Right lobe of liver (tissue), 6 donors: ENCODE data around the gene WWC1. TPM values are rescaled to one million over a fixed set of nuclear protein-coding genes. Genes with fewer than 3 reads are reported as not detected.

Experiments used
- ATAC-seq, 4 donors: fragments of 200-7000 bp; cut with Tn5 transposase; one replicate each; pipeline ENCODE4 v1.9.1; 2020; ENCODE audit warnings: mild to moderate bottlenecking in 4 of 4, moderate library complexity in 4 of 4
- DNase-seq, 3 donors: peaks; one replicate each; pipeline ENCODE4 v3.0.0-alpha.2; 2020
- H3K27ac ChIP-seq, 3 donors: fragments of 200-600 bp; one replicate each; pipeline ENCODE4 v1.8.0; 2022
- H3K27me3 ChIP-seq, 2 donors: fragments of 200-600 bp; one replicate each; pipeline ENCODE4 v1.8.0; 2022
- H3K36me3 ChIP-seq, 4 donors: fragments of 200-600 bp; sonication (generic) in 1 of 4; one replicate each; pipeline versions ENCODE4 v1.5.1 to v1.8.0; 2017 to 2022; ENCODE audit warnings: control low read depth in 1 of 4
- H3K4me1 ChIP-seq, 4 donors: fragments of 200-600 bp; sonication (generic) in 1 of 4; one replicate each; pipeline versions ENCODE4 v1.5.1 to v1.8.0; 2017 to 2022; ENCODE audit warnings: control low read depth in 1 of 4
- H3K4me3 ChIP-seq, 3 donors: fragments of 200-600 bp; one replicate each; pipeline ENCODE4 v1.8.0; 2022
- H3K9me3 ChIP-seq, 4 donors: fragments of 200-600 bp; sonication (generic) in 1 of 4; one replicate each; pipeline versions ENCODE4 v1.5.1 to v1.8.0; 2017 to 2022; ENCODE audit warnings: control low read depth in 1 of 4
- CTCF ChIP-seq, 4 donors: fragments of 200-600 bp in 3 of 4; fragments of 450-650 bp in 1 of 4; IDR thresholded peaks; one replicate each; pipeline versions ENCODE4 v1.5.1 to v1.8.0; 2016 to 2022; ENCODE audit warnings: antibody characterized with exemption in 4 of 4, mild to moderate bottlenecking in 2 of 4
- POLR2A ChIP-seq: fragments of 450-650 bp; IDR thresholded peaks from one replicate; pipeline ENCODE4 v1.6.1; 2017; ENCODE audit warnings: antibody characterized with exemption, mild to moderate bottlenecking
- WGBS: methylation state at CpG from one replicate; pipeline ENCODE4 v1.1.6; 2018; ENCODE audit warnings: low coverage, low lambda C conversion rate; ENCODE audit not compliant: insufficient coverage; ENCODE audit errors: missing lambda C conversion rate; 5-methylcytosine and 5-hydroxymethylcytosine counted together
- intact Hi-C, 2 donors: fragments of 100-400 bp; cut with DNase I; formaldehyde crosslinking; loops; one replicate each; pipeline versions ENCODE4 v1.11.2 to v1.14.1; 2022
- total RNA-seq, 6 experiments: library from RNA; depleted of rRNA in 2 of 6; stranded (reverse); fragments of >200 nt in 2 of 6; fragmentation: NEBNext Ultra II Directional in 3 of 6; extraction: Animal tissue kit (Norgen Biotek cat#: 25700) in 3 of 6; gene quantifications; one replicate each; pipeline versions ENCODE4 v1.1.0 to v1.2.4, GENCODE V29; 2016 to 2023
- donor health status: DM: no; HTN: yes; CAD: no.
- donor health status: DM: no; HTN: no; CAD: no.
- donor health status: DM: no; HTN: no; CAD: no.
- donor health status: DM: no; HTN: yes; CAD: no.
- donor health status: DM: no; HTN: yes; CAD: no.

The WWC1 gene
- total RNA-seq, 6 experiments from 2014 or later = 9.6 to 74.4 (median 23.5) TPM

GRCh38 chr5:168407211-168407610 is 115.8 kb downstream of the WWC1 start:
- peaks cover 0 to 14% (median 1%) of the 10 kb centered on the region in 4 donors for H3K36me3 ChIP-seq

DNA sequence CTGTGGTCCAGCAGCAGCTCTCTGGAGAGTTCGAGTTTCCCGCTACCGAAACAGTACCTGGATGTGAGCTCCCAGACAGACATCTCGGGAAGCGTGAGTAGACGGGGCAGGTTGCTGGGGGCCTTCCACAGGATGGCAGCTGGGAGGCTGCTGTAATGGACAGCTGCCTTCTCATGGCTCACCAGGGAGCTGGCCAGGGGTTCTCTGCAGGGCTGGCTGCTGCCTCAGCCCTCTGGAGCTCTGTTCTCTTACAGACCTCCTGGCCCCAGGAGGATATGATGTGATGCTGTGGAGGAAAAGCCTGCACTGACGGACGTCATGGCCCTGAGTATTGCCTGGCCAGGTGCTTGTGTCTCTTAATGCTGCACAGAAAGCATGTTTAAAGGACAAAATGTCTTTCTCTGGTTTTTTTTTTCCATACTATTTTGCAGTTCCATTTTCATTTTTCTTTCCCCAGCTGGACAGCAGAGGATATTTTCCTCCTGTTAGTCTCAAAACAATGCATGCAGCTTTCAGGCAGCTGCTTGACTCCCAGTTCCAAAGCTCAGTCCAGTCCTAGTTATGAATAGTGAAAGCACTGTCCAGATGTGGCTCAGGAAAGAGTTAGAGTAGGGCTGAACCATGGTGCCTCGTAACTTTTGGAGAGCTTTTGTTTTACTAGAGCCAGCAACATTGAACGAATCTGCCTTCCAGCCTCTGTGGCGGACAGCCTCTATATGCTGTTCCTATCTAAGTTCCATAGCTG is 117.3 kb downstream of the WWC1 start:
- WGBS = 63% methylated on average over 2 of the region's 11 CpGs
- H3K4me1 ChIP-seq = no peaks in the 10 kb centered on the region
- no peaks in the 10 kb centered on the region for H3K27me3 ChIP-seq
- DNase-seq (no peak), ATAC-seq (no peak)
- H3K27ac ChIP-seq = no peak overlapping the region
- H3K9me3 ChIP-seq = no peaks in the 10 kb centered on the region
- intact Hi-C loops = no loop called here
- no peak overlapping the region for H3K4me3 ChIP-seq
- H3K36me3 ChIP-seq = peaks cover 0 to 14% (median 1%) of the 10 kb centered on the region in 4 donors
- TF ChIP-seq POLR2A (no peak), CTCF (IDR thresholded peaks at IDR 0.05) (no peak)

More at GRCh38 chr5:168407211-168407610, 115.8 kb downstream of the WWC1 start:
- no peak for DNase-seq
- TF ChIP-seq POLR2A (no peak), CTCF (IDR thresholded peaks at IDR 0.05) (no peak)
- H3K9me3 ChIP-seq = no peaks in the 10 kb centered on the region
- 71% methylated on average over 1 of the region's 1 CpG for WGBS
- no peaks in the 10 kb centered on the region for H3K27me3 ChIP-seq
- intact Hi-C loops = no loop called here
- H3K27ac ChIP-seq = no peak overlapping the region
- H3K4me3 ChIP-seq = no peak overlapping the region
- no peaks in the 10 kb centered on the region for H3K4me1 ChIP-seq
- no peak for ATAC-seq

DNA sequence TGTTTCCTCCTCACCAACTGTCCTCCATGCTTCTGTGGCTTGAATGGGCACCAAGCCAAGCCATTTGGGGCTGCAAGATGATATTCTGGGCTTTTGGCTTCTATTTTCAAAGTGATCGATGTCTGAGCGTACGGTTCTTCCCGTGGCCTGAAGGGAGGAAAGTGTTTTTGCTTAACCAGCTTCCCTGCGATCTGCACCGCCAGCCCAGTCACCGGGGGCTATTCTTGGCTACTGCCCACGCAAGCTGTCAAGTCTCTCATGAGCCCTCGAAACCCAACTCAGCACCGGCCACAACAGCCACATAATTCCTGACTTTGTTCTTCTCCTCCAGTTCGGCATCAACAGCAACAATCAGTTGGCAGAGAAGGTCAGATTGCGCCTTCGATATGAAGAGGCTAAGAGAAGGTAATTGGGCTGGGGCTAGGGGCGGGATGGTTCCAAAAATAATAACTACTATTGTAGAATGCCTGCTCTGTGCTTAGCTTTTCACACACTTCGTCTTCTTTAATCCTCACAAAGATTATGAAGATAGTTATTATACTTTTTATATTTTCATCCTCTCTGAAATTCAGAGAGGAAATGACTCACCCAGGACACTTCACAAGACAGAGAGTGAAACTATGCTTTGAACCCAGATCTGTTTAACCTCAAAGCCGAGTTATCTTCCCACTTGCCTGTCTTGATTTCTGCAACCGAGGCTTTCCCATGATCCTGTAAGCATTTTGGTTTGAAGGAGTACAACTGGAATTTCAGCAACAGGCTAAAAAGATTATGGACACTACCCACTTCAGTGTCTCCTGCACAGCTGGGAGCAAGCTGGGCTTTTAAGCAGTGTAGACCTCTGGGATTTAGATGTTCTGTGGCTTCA is 118.4 kb downstream of the WWC1 start:
- DNase-seq (no peak), ATAC-seq (no peak)
- Histone ChIP-seq H3K4me1 (no peaks in the 10 kb centered on the region), H3K36me3 (peaks cover 0 to 14% (median 1%) of the 10 kb centered on the region in 4 donors), H3K4me3 (no peak overlapping the region), H3K27me3 (no peaks in the 10 kb centered on the region), H3K9me3 (no peaks in the 10 kb centered on the region), H3K27ac (no peak overlapping the region)
- no peak for TF ChIP-seq CTCF (IDR thresholded peaks at IDR 0.05)
- no peak for TF ChIP-seq POLR2A
- WGBS = 60% methylated on average over 16 of the region's 17 CpGs
- intact Hi-C loops = no loop called here

- intact Hi-C loops = no loop called here
- H3K4me3 ChIP-seq = no peak overlapping the region
- no peak for DNase-seq
These were observed 120.4 kb downstream of the WWC1 start for GRCh38 chr5:168411871-168412270.

More at GRCh38 chr5:168411871-168412270, 120.4 kb downstream of the WWC1 start:
- no peak overlapping the region for H3K27ac ChIP-seq
- H3K27me3 ChIP-seq = no peaks in the 10 kb centered on the region
- no peak for ATAC-seq
- TF ChIP-seq CTCF (IDR thresholded peaks at IDR 0.05) = no peak
- TF ChIP-seq POLR2A = no peak
- H3K36me3 ChIP-seq = peaks cover 0 to 14% (median 1%) of the 10 kb centered on the region in 4 donors
- no peaks in the 10 kb centered on the region for H3K9me3 ChIP-seq
- H3K4me1 ChIP-seq = no peaks in the 10 kb centered on the region
- WGBS = 78% methylated on average over 2 of the region's 3 CpGs
